Activated naive CD8-positive, alpha-beta T cell treated with anti-CD3 and anti-CD28 coated beads, Interleukin-2, amount 10 ng/mL, durations not matched to agents 7 days and 5 days (primary cell): ENCODE results near the gene THAP11. TPM values are rescaled to one million over a fixed set of nuclear protein-coding genes. Genes with fewer than 3 reads are reported as not detected.

Experiments used
- ATAC-seq: fragments of 150-1000 bp; cut with Tn5 transposase; one replicate; pipeline ENCODE4 v1.10.0; 2021; ENCODE audit warnings: low read depth, moderate library complexity
- POLR2A ChIA-PET: fragments of 350-600 bp; sonication (Branson Sonifier 250); formaldehyde crosslinking; loops from one replicate; lab custom pipeline; 2021; ENCODE audit warnings: antibody characterized with exemption; lab: Charles Lee
- DNase-seq: peaks from one replicate; pipeline ENCODE4 v3.0.0; 2021
- H3K27ac Mint-ChIP-seq: one replicate; pipeline ENCODE4 v1.8.0; 2022; ENCODE audit warnings: mild to moderate bottlenecking, mixed read lengths
- H3K27me3 Mint-ChIP-seq: one replicate; pipeline ENCODE4 v1.8.0; 2022; ENCODE audit warnings: mild to moderate bottlenecking, moderate library complexity, mixed read lengths
- H3K36me3 Mint-ChIP-seq: one replicate; pipeline ENCODE4 v1.8.0; 2021; ENCODE audit warnings: mild to moderate bottlenecking, mixed read lengths
- H3K4me1 Mint-ChIP-seq: one replicate; pipeline ENCODE4 v1.8.0; 2021; ENCODE audit warnings: mixed read lengths
- H3K4me3 Mint-ChIP-seq: one replicate; pipeline ENCODE4 v1.8.0; 2022; ENCODE audit warnings: mild to moderate bottlenecking, moderate library complexity, mixed read lengths
- H3K9me3 Mint-ChIP-seq: one replicate; pipeline ENCODE4 v1.8.0; 2021; ENCODE audit warnings: mixed read lengths
- total RNA-seq, 2 experiments: library from RNA; stranded (reverse); gene quantifications; one replicate each; pipeline ENCODE4 v1.2.3, GENCODE V29; 2021

THAP11 gene
- total RNA-seq, 2 experiments from 2014 or later = 48.1 to 50.1 TPM

- no peaks in the 10 kb centered on the region for H3K9me3 Mint-ChIP-seq
- peak; percentile 79 for DNase-seq
- H3K4me3 Mint-ChIP-seq = peak overlapping the region; percentile 95
- no peaks in the 10 kb centered on the region for H3K27me3 Mint-ChIP-seq
- POLR2A ChIA-PET = interaction anchor here (0.7 to 3.4 kb wide), 8 partner anchors 9 to 166 kb away, joined by 3 to 16 read pairs (median 4); partner anchors contain the start of gene PSMB10
- H3K36me3 Mint-ChIP-seq = peaks cover 2% of the 10 kb centered on the region
- ATAC-seq = peak; percentile 29
- H3K4me1 Mint-ChIP-seq = peaks cover 30% of the 10 kb centered on the region
- peak overlapping the region; percentile 97 for H3K27ac Mint-ChIP-seq
Measured at GRCh38 chr16:67842509-67843342, 606 bp downstream of the THAP11 start.

GRCh38 chr16:67843343-67843765, 1.2 kb downstream of the THAP11 start:
- Mint-ChIP-seq H3K4me1 (peaks cover 36% of the 10 kb centered on the region), H3K4me3 (peak overlapping the region; percentile 95), H3K27me3 (no peaks in the 10 kb centered on the region), H3K9me3 (no peaks in the 10 kb centered on the region), H3K36me3 (peaks cover 2% of the 10 kb centered on the region), H3K27ac (peak overlapping the region; percentile 97)
- ATAC-seq = no peak
- POLR2A ChIA-PET = interaction anchor here (0.7 to 3.4 kb wide), 7 partner anchors 10 to 167 kb away, joined by 3 to 16 read pairs (median 5); partner anchors contain the start of gene PSMB10
- DNase-seq = no peak

- Mint-ChIP-seq H3K27ac (peak overlapping the region; percentile 71), H3K36me3 (peaks cover 2% of the 10 kb centered on the region), H3K4me3 (peak overlapping the region; percentile 95), H3K27me3 (no peaks in the 10 kb centered on the region), H3K4me1 (peaks cover 40% of the 10 kb centered on the region), H3K9me3 (no peaks in the 10 kb centered on the region)
- DNase-seq (no peak), ATAC-seq (no peak)
- POLR2A ChIA-PET = interaction anchor here (0.6 to 3.4 kb wide), 11 partner anchors 11 to 605 kb away, joined by 3 to 16 read pairs (median 4); partner anchors contain the start of genes ACD, ATP6V0D1, GFOD2 and PSMB10
Measured at GRCh38 chr16:67844497-67844896, 2.4 kb downstream of the THAP11 start.

- POLR2A ChIA-PET = interaction anchor here (0.5 to 3.4 kb wide), 17 partner anchors 10 to 606 kb away, joined by 3 to 21 read pairs (median 4); partner anchors contain the start of genes ACD, ATP6V0D1, CTCF and GFOD2
- no peaks in the 10 kb centered on the region for H3K27me3 Mint-ChIP-seq
- ATAC-seq = no peak
- H3K9me3 Mint-ChIP-seq = no peaks in the 10 kb centered on the region
- peak overlapping the region; percentile 90 for H3K27ac Mint-ChIP-seq
- no peak for DNase-seq
- peak overlapping the region; percentile 84 for H3K4me3 Mint-ChIP-seq
- H3K36me3 Mint-ChIP-seq = peaks cover 2% of the 10 kb centered on the region
- peaks cover 39% of the 10 kb centered on the region for H3K4me1 Mint-ChIP-seq
Measured at GRCh38 chr16:67845291-67846062, 3.4 kb downstream of the THAP11 start.

GRCh38 chr16:67846063-67846319, 3.9 kb downstream of the THAP11 start:
- ATAC-seq (no peak), DNase-seq (no peak)
- POLR2A ChIA-PET = interaction anchor here (0.5 to 2.0 kb wide), 8 partner anchors 12 to 356 kb away, joined by 3 to 21 read pairs (median 4); partner anchors contain the start of genes CTCF, PSKH1, PSMB10 and RANBP10
- no peaks in the 10 kb centered on the region for H3K27me3 Mint-ChIP-seq
- H3K27ac Mint-ChIP-seq = peak overlapping the region; percentile 90
- peaks cover 39% of the 10 kb centered on the region for H3K4me1 Mint-ChIP-seq
- peaks cover 2% of the 10 kb centered on the region for H3K36me3 Mint-ChIP-seq
- H3K9me3 Mint-ChIP-seq = no peaks in the 10 kb centered on the region
- peak overlapping the region; percentile 84 for H3K4me3 Mint-ChIP-seq

GRCh38 chr16:67846320-67847063, 4.4 kb downstream of the THAP11 start, which contains the start of gene NUTF2:
Gene NUTF2 (plus strand): TSS chr16:67846933. CDS start chr16:67865131, 18,198 bp downstream.
- peak; percentile 50 for ATAC-seq
- peak; percentile 97 for DNase-seq
- H3K4me3 Mint-ChIP-seq = peak within 1 kb of the TSS; percentile 94
- H3K9me3 Mint-ChIP-seq = no peaks in the 10 kb centered on the region
- H3K4me1 Mint-ChIP-seq = peaks cover 37% of the 10 kb centered on the region
- peak within 1 kb of the TSS; percentile 90 for H3K27ac Mint-ChIP-seq
- POLR2A ChIA-PET = interaction anchor here (0.8 to 2.0 kb wide), 6 partner anchors 13 to 357 kb away, joined by 3 to 21 read pairs (median 4); partner anchors contain the start of genes CTCF, PSMB10, RANBP10 and TSNAXIP1
- H3K36me3 Mint-ChIP-seq = peaks cover 2% of the 10 kb centered on the region
- H3K27me3 Mint-ChIP-seq = no peaks in the 10 kb centered on the region

GRCh38 chr16:67847064-67847861, 5.1 kb downstream of the THAP11 start, which contains the start of gene CENPT:
Gene CENPT (minus strand): TSS chr16:67847693. CDS start chr16:67833859, 13,834 bp downstream.
- Mint-ChIP-seq H3K9me3 (no peaks in the 10 kb centered on the region), H3K4me1 (peaks cover 35% of the 10 kb centered on the region), H3K36me3 (peaks cover 2% of the 10 kb centered on the region), H3K4me3 (peak within 1 kb of the TSS; percentile 94), H3K27me3 (no peaks in the 10 kb centered on the region), H3K27ac (peak within 1 kb of the TSS; percentile 90)
- DNase-seq (no peak), ATAC-seq (peak; percentile 43)
- POLR2A ChIA-PET = interaction anchor here (1.4 to 2.0 kb wide), 4 partner anchors 14 to 89 kb away, joined by 4 to 21 read pairs (median 8); partner anchors contain the start of genes EDC4 and PSMB10

- POLR2A ChIA-PET = interaction anchor here (0.9 to 1.8 kb wide), 3 partner anchors 14 to 87 kb away, joined by 3 to 10 read pairs (median 4); partner anchors contain the start of gene EDC4
- ATAC-seq (no peak), DNase-seq (no peak)
- Mint-ChIP-seq H3K4me1 (peaks cover 34% of the 10 kb centered on the region), H3K27ac (peak overlapping the region; percentile 82), H3K27me3 (no peaks in the 10 kb centered on the region), H3K36me3 (peaks cover under 1% of the 10 kb centered on the region), H3K4me3 (peak overlapping the region; percentile 94), H3K9me3 (no peaks in the 10 kb centered on the region)
Measured at GRCh38 chr16:67848118-67848517, 6.0 kb downstream of the THAP11 start.

- ATAC-seq = no peak
- H3K36me3 Mint-ChIP-seq = peaks cover 3% of the 10 kb centered on the region
- POLR2A ChIA-PET = no interaction called here
- no peaks in the 10 kb centered on the region for H3K27me3 Mint-ChIP-seq
- H3K4me1 Mint-ChIP-seq = peaks cover 11% of the 10 kb centered on the region
- H3K27ac Mint-ChIP-seq = no peak overlapping the region
- no peak overlapping the region for H3K4me3 Mint-ChIP-seq
- DNase-seq = no peak
- no peaks in the 10 kb centered on the region for H3K9me3 Mint-ChIP-seq
Measured at GRCh38 chr16:67853670-67854069, 11.6 kb downstream of the THAP11 start.

GRCh38 chr16:67855789-67856188, 13.7 kb downstream of the THAP11 start:
- H3K36me3 Mint-ChIP-seq = peaks cover 3% of the 10 kb centered on the region
- no peak for DNase-seq
- POLR2A ChIA-PET = no interaction called here
- H3K4me1 Mint-ChIP-seq = peaks cover 9% of the 10 kb centered on the region
- H3K4me3 Mint-ChIP-seq = no peak overlapping the region
- no peaks in the 10 kb centered on the region for H3K9me3 Mint-ChIP-seq
- no peaks in the 10 kb centered on the region for H3K27me3 Mint-ChIP-seq
- ATAC-seq = no peak
- H3K27ac Mint-ChIP-seq = no peak overlapping the region

- DNase-seq = no peak
- Mint-ChIP-seq H3K27me3 (no peaks in the 10 kb centered on the region), H3K4me3 (no peak overlapping the region), H3K4me1 (peaks cover 13% of the 10 kb centered on the region), H3K36me3 (peaks cover 3% of the 10 kb centered on the region), H3K27ac (peak overlapping the region; percentile 63), H3K9me3 (no peaks in the 10 kb centered on the region)
- ATAC-seq = no peak
- POLR2A ChIA-PET = no interaction called here
Measured at GRCh38 chr16:67856927-67857546, 14.9 kb downstream of the THAP11 start.
